Astrocyte (in vitro differentiated cells and primary cell): Measurements from ENCODE around the gene CDHR2. TPM values are rescaled to one million over a fixed set of nuclear protein-coding genes. Genes with fewer than 3 reads are reported as not detected.
A peak's percentile ranks its signal among the peaks of the same experiment; 100 is the strongest.

Source experiments
- DNase-seq: peaks from one replicate; pipeline ENCODE4 v3.0.0-alpha.2; 2010; ENCODE audit warnings: low read depth
- FAIRE-seq: peaks from 2 replicates; lab custom pipeline; 2011; peaks lifted over from hg19 to GRCh38; lab: Jason Lieb, UNC
- H2AFZ ChIP-seq: 2 replicates; pipeline ENCODE4 v1.6.0; 2012; ENCODE audit warnings: low read depth, low read length, inconsistent platforms
- H3K27ac ChIP-seq: 2 replicates; pipeline ENCODE4 v1.5.1; 2011; ENCODE audit warnings: low read depth, low read length, inconsistent platforms
- H3K27me3 ChIP-seq: 2 replicates; pipeline ENCODE4 v1.6.0; 2011; ENCODE audit warnings: low read length, inconsistent platforms; ENCODE audit not compliant: insufficient read depth
- H3K36me3 ChIP-seq: 2 replicates; pipeline ENCODE4 v1.5.1; 2011; ENCODE audit warnings: low read length, inconsistent platforms; ENCODE audit not compliant: insufficient read depth
- H3K4me1 ChIP-seq: 2 replicates; pipeline ENCODE4 v1.5.1; 2011; ENCODE audit warnings: low read length, inconsistent platforms; ENCODE audit not compliant: insufficient read depth
- H3K4me2 ChIP-seq: 2 replicates; pipeline ENCODE4 v1.6.0; 2012; ENCODE audit warnings: low read length, inconsistent platforms
- H3K4me3 ChIP-seq: 2 replicates; pipeline ENCODE4 v1.5.1; 2011; ENCODE audit warnings: low read depth, mild to moderate bottlenecking, low read length, inconsistent platforms; ENCODE audit not compliant: insufficient read depth
- H3K79me2 ChIP-seq: 2 replicates; pipeline ENCODE4 v1.6.0; 2012; ENCODE audit warnings: mild to moderate bottlenecking, low read length, inconsistent platforms; ENCODE audit not compliant: insufficient read depth
- H3K9ac ChIP-seq: 2 replicates; pipeline ENCODE4 v1.6.0; 2012; ENCODE audit warnings: mild to moderate bottlenecking, low read length, inconsistent platforms
- H3K9me3 ChIP-seq: 2 replicates; pipeline ENCODE4 v1.5.1; 2012; ENCODE audit warnings: low read depth, mild to moderate bottlenecking, low read length, inconsistent platforms; ENCODE audit not compliant: insufficient read depth
- H4K20me1 ChIP-seq: 2 replicates; pipeline ENCODE4 v1.6.0; 2012; ENCODE audit warnings: low read length, inconsistent platforms; ENCODE audit not compliant: insufficient read depth
- H3K27ac Mint-ChIP-seq: one replicate; pipeline ENCODE4 v1.8.0; 2021; ENCODE audit warnings: mild to moderate bottlenecking, mixed read lengths; ENCODE audit not compliant: unreplicated experiment
- H3K27me3 Mint-ChIP-seq: one replicate; pipeline ENCODE4 v1.8.0; 2021; ENCODE audit warnings: low read depth, mixed read lengths; ENCODE audit not compliant: unreplicated experiment
- H3K36me3 Mint-ChIP-seq: one replicate; pipeline ENCODE4 v1.8.0; 2021; ENCODE audit warnings: low read depth, mixed read lengths; ENCODE audit not compliant: unreplicated experiment
- H3K4me1 Mint-ChIP-seq: one replicate; pipeline ENCODE4 v1.8.0; 2021; ENCODE audit warnings: low read depth, mixed read lengths; ENCODE audit not compliant: unreplicated experiment
- H3K4me3 Mint-ChIP-seq: one replicate; pipeline ENCODE4 v1.8.0; 2021; ENCODE audit warnings: mild to moderate bottlenecking, moderate library complexity, mixed read lengths; ENCODE audit not compliant: unreplicated experiment
- H3K9me3 Mint-ChIP-seq: one replicate; pipeline ENCODE4 v1.8.0; 2021; ENCODE audit warnings: mild to moderate bottlenecking, mixed read lengths; ENCODE audit not compliant: unreplicated experiment
- CTCF ChIP-seq: IDR thresholded peaks from 2 replicates; pipeline ENCODE4 v1.5.1; 2011; ENCODE audit warnings: low read depth, mild to moderate bottlenecking, inconsistent platforms, low read length, moderate library complexity; ENCODE audit not compliant: insufficient read depth
- EZH2 ChIP-seq: IDR thresholded peaks from 2 replicates; pipeline ENCODE4 v1.6.1; 2012; ENCODE audit warnings: mild to moderate bottlenecking, low read length, inconsistent platforms; ENCODE audit not compliant: insufficient read depth
- total RNA-seq: library from RNA; stranded (reverse); gene quantifications from 2 replicates; pipeline ENCODE4 v1.2.1, GENCODE V29; 2021

CDHR2 gene
- total RNA-seq, 1 donor from 2014 or later, result 0.43 TPM

GRCh38 chr5:176618783-176619182 lies 69.6 kb downstream of the CDHR2 start:
- Histone ChIP-seq H3K9ac (no peak overlapping the region), H3K4me2 (peak overlapping the region; percentile 79), H3K36me3 (no peaks in the 10 kb centered on the region), H3K27me3 (peaks cover 20% of the 10 kb centered on the region), H3K4me3 (peak overlapping the region; percentile 24), H2AFZ (peak overlapping the region; percentile 83), H3K79me2 (no peaks in the 10 kb centered on the region), H3K27ac (no peak overlapping the region), H4K20me1 (no peaks in the 10 kb centered on the region), H3K4me1 (peaks cover 49% of the 10 kb centered on the region), H3K9me3 (no peaks in the 10 kb centered on the region)
- DNase-seq (no peak), FAIRE-seq (no peak)
- TF ChIP-seq EZH2 (no peak), CTCF (no peak)
- Mint-ChIP-seq H3K4me1 (peaks cover 47% of the 10 kb centered on the region), H3K36me3 (no peaks in the 10 kb centered on the region), H3K9me3 (peaks cover 4% of the 10 kb centered on the region), H3K4me3 (no peak overlapping the region), H3K27ac (no peak overlapping the region), H3K27me3 (peaks cover 23% of the 10 kb centered on the region)

- H3K4me2 ChIP-seq, result peak overlapping the region; percentile 79
- H3K36me3 ChIP-seq, result no peaks in the 10 kb centered on the region
- no peaks in the 10 kb centered on the region for H4K20me1 ChIP-seq
- FAIRE-seq (no peak), DNase-seq (peak; percentile 68)
- peaks cover 27% of the 10 kb centered on the region for H3K27me3 Mint-ChIP-seq
- TF ChIP-seq CTCF (no peak), EZH2 (no peak)
- H3K79me2 ChIP-seq, result no peaks in the 10 kb centered on the region
- no peaks in the 10 kb centered on the region for H3K9me3 ChIP-seq
- H3K27ac Mint-ChIP-seq, result no peak overlapping the region
- H3K36me3 Mint-ChIP-seq, result no peaks in the 10 kb centered on the region
- no peak overlapping the region for H3K9ac ChIP-seq
- peaks cover 43% of the 10 kb centered on the region for H3K4me1 Mint-ChIP-seq
- H3K4me3 ChIP-seq, result peak overlapping the region; percentile 24
- H3K4me1 ChIP-seq, result peaks cover 45% of the 10 kb centered on the region
- peaks cover 20% of the 10 kb centered on the region for H3K27me3 ChIP-seq
- peaks cover 4% of the 10 kb centered on the region for H3K9me3 Mint-ChIP-seq
- H3K4me3 Mint-ChIP-seq, result no peak overlapping the region
- peak overlapping the region; percentile 83 for H2AFZ ChIP-seq
- H3K27ac ChIP-seq, result no peak overlapping the region
Measured at GRCh38 chr5:176619203-176619568, 70.0 kb downstream of the CDHR2 start.

GRCh38 chr5:176619569-176620332 lies 70.6 kb downstream of the CDHR2 start:
- no peak overlapping the region for H3K9ac ChIP-seq
- no peak for TF ChIP-seq CTCF
- peak; percentile 98 for TF ChIP-seq EZH2
- Mint-ChIP-seq H3K27me3 (peaks cover 31% of the 10 kb centered on the region), H3K27ac (no peak overlapping the region), H3K4me3 (no peak overlapping the region), H3K9me3 (peaks cover 4% of the 10 kb centered on the region), H3K4me1 (peaks cover 38% of the 10 kb centered on the region), H3K36me3 (no peaks in the 10 kb centered on the region)
- H3K27ac ChIP-seq, result no peak overlapping the region
- H2AFZ ChIP-seq, result no peak overlapping the region
- H3K4me2 ChIP-seq, result peak overlapping the region; percentile 79
- H3K4me1 ChIP-seq, result peaks cover 39% of the 10 kb centered on the region
- no peaks in the 10 kb centered on the region for H3K79me2 ChIP-seq
- no peaks in the 10 kb centered on the region for H4K20me1 ChIP-seq
- H3K9me3 ChIP-seq, result no peaks in the 10 kb centered on the region
- no peak overlapping the region for H3K4me3 ChIP-seq
- no peak for DNase-seq
- no peak for FAIRE-seq
- no peaks in the 10 kb centered on the region for H3K36me3 ChIP-seq
- peaks cover 20% of the 10 kb centered on the region for H3K27me3 ChIP-seq
